Measurements from ENCODE around the gene TFAP2E. TPM values are rescaled to one million over a fixed set of nuclear protein-coding genes. Genes with fewer than 3 reads are reported as not detected.

TFAP2E gene
- total and polyA plus RNA-seq, 2 experiments from 2014 or later = 0.81 TPM; not detected in 1

- Histone ChIP-seq H3K4me3 (peak overlapping the region; percentile 94), H3K4me1 (ENCODE audit: insufficient read depth) (peaks cover 25% of the 10 kb centered on the region), H3K9me3 (ENCODE audit: low read depth) (no peaks in the 10 kb centered on the region), H2AFZ (peak overlapping the region; percentile 64), H3K27ac (peak overlapping the region; percentile 97), H3K79me2 (peaks cover 51% of the 10 kb centered on the region), H3K4me2 (peak overlapping the region; percentile 94), H3K27me3 (no peaks in the 10 kb centered on the region), H4K20me1 (ENCODE audit: insufficient read depth, poor library complexity, severe bottlenecking) (peaks cover 6% of the 10 kb centered on the region), H3K36me3 (replicated peaks; ENCODE audit: insufficient read depth, low read depth) (no peaks in the 10 kb centered on the region), H3K9me2 (replicated peaks; ENCODE audit: insufficient read depth) (no peaks in the 10 kb centered on the region)
- no peak for TF ChIP-seq EZH2 (IDR thresholded peaks at IDR 0.05; ENCODE audit: borderline replicate concordance)
- no peak for TF ChIP-seq CTCF (IDR thresholded peaks at IDR 0.05; ENCODE audit: poor library complexity)
- TF ChIP-seq EZH2phosphoT487 (IDR thresholded peaks at IDR 0.05; ENCODE audit: low read depth, severe bottlenecking, unreplicated experiment) = no peak
- DNase-seq (ENCODE audit: low spot score) = no peak
- 4% methylated on average over 17 of the region's 17 CpGs for WGBS (ENCODE audit: low lambda C conversion rate, missing lambda C conversion rate)
Observed at GRCh38 chr1:35556484-35557117, 16.5 kb upstream of the TFAP2E start.

- Histone ChIP-seq H3K9me2 (replicated peaks; ENCODE audit: insufficient read depth) (no peaks in the 10 kb centered on the region), H2AFZ (peak within 1 kb of the TSS; percentile 64), H3K4me3 (peak within 1 kb of the TSS; percentile 94), H3K27me3 (no peaks in the 10 kb centered on the region), H4K20me1 (ENCODE audit: insufficient read depth, poor library complexity, severe bottlenecking) (peaks cover 6% of the 10 kb centered on the region), H3K9me3 (ENCODE audit: low read depth) (no peaks in the 10 kb centered on the region), H3K27ac (peak within 1 kb of the TSS; percentile 97), H3K4me1 (ENCODE audit: insufficient read depth) (peaks cover 25% of the 10 kb centered on the region), H3K4me2 (peak within 1 kb of the TSS; percentile 97), H3K36me3 (replicated peaks; ENCODE audit: insufficient read depth, low read depth) (no peaks in the 10 kb centered on the region), H3K79me2 (peaks cover 45% of the 10 kb centered on the region)
- peak; percentile 76 for DNase-seq (ENCODE audit: low spot score)
- 3% methylated on average over 23 of the region's 39 CpGs for WGBS (ENCODE audit: low lambda C conversion rate, missing lambda C conversion rate)
- TF ChIP-seq EZH2phosphoT487 (IDR thresholded peaks at IDR 0.05; ENCODE audit: low read depth, severe bottlenecking, unreplicated experiment) (no peak), EZH2 (IDR thresholded peaks at IDR 0.05; ENCODE audit: borderline replicate concordance) (no peak), CTCF (IDR thresholded peaks at IDR 0.05; ENCODE audit: poor library complexity) (no peak)
Observed at GRCh38 chr1:35557118-35557610, 15.9 kb upstream of the TFAP2E start, which contains the start of gene KIAA0319L. Gene KIAA0319L, minus strand, starts transcription at chr1:35557403. Its CDS starts 2,912 bp downstream, at chr1:35554491.

GRCh38 chr1:35557611-35558373, 15.3 kb upstream of the TFAP2E start, which contains the start of gene NCDN:
Gene NCDN, plus strand, starts transcription at chr1:35557799. Its CDS starts 392 bp downstream, at chr1:35558191.
- H3K27me3 ChIP-seq = no peaks in the 10 kb centered on the region
- DNase-seq (ENCODE audit: low spot score) = peak; percentile 98
- peak within 1 kb of the TSS; percentile 97 for H3K4me2 ChIP-seq
- H3K36me3 ChIP-seq (replicated peaks; ENCODE audit: insufficient read depth, low read depth) = no peaks in the 10 kb centered on the region
- H3K27ac ChIP-seq = peak within 1 kb of the TSS; percentile 97
- peak within 1 kb of the TSS; percentile 64 for H2AFZ ChIP-seq
- peaks cover 39% of the 10 kb centered on the region for H3K79me2 ChIP-seq
- H4K20me1 ChIP-seq (ENCODE audit: insufficient read depth, poor library complexity, severe bottlenecking) = peaks cover 6% of the 10 kb centered on the region
- no peaks in the 10 kb centered on the region for H3K9me2 ChIP-seq (replicated peaks; ENCODE audit: insufficient read depth)
- peak within 1 kb of the TSS; percentile 94 for H3K4me3 ChIP-seq
- under 1% methylated on average over 58 of the region's 58 CpGs for WGBS (ENCODE audit: low lambda C conversion rate, missing lambda C conversion rate)
- peaks cover 25% of the 10 kb centered on the region for H3K4me1 ChIP-seq (ENCODE audit: insufficient read depth)
- H3K9me3 ChIP-seq (ENCODE audit: low read depth) = no peaks in the 10 kb centered on the region
- no peak for TF ChIP-seq CTCF (IDR thresholded peaks at IDR 0.05; ENCODE audit: poor library complexity)
